LNCaP clone FGC (cell line): Measurements from ENCODE around the gene NMNAT3.

Source experiments
- DNase-seq: peaks from one replicate; pipeline ENCODE4 v3.0.0-alpha.2; 2011; ENCODE audit warnings: low read depth
- H3K4me3 ChIP-seq: 2 replicates; pipeline ENCODE4 v1.5.1; 2011; ENCODE audit warnings: mild to moderate bottlenecking, low read depth, low read length, control low read depth
- TF ChIP-seq, protein P1 (sequence below): IDR thresholded peaks from 2 replicates; pipeline ENCODE4 v1.5.1; 2012; ENCODE audit warnings: mild to moderate bottlenecking; ENCODE audit not compliant: control insufficient read depth, insufficient read depth; ENCODE audit errors: extremely low read depth

Gene NMNAT3

DNA sequence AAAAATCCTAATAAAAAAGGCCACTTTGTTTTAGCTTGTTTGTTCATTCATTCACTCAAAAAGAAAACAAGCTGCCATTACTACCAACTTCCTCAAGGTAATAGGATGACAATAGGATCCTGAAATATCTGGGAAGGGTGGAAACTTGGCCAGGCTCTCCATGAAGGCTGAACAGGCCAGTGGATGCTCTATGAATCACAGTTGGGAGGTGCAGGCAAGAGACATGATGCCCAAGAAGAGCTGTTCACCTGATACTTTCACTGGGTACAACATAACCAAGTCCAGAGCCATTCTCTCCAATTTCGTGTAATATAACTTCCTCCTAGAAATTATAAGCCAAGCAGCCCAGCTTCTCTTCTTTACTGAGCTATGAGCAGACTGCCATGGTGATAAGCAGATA, 37.3 kb downstream of the NMNAT3 start:
- no peak for DNase-seq
- TF ChIP-seq, protein P1, sequence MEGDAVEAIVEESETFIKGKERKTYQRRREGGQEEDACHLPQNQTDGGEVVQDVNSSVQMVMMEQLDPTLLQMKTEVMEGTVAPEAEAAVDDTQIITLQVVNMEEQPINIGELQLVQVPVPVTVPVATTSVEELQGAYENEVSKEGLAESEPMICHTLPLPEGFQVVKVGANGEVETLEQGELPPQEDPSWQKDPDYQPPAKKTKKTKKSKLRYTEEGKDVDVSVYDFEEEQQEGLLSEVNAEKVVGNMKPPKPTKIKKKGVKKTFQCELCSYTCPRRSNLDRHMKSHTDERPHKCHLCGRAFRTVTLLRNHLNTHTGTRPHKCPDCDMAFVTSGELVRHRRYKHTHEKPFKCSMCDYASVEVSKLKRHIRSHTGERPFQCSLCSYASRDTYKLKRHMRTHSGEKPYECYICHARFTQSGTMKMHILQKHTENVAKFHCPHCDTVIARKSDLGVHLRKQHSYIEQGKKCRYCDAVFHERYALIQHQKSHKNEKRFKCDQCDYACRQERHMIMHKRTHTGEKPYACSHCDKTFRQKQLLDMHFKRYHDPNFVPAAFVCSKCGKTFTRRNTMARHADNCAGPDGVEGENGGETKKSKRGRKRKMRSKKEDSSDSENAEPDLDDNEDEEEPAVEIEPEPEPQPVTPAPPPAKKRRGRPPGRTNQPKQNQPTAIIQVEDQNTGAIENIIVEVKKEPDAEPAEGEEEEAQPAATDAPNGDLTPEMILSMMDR, result no peak
- no peak overlapping the region for H3K4me3 ChIP-seq

DNA sequence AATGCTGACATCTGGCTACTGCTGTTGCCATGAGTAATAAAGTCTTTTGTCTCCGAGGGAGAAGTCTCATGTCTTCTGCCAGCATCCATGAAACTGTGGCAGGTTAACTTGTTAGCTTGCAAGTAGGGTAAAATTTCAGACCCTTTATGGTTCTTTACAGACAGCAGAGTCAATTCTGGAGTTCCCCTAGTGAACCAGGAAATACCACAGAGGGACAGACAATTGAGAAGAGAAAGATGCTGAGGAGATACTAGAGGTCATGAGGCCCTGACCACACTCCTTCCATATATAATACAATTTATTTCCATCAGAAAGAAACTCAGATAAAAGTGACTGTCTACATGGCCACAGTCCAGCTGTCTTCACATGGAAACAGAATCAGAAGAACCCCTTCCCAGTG, 38.1 kb downstream of the NMNAT3 start:
- H3K4me3 ChIP-seq, result no peak overlapping the region
- no peak for DNase-seq
- TF ChIP-seq, protein P1, result no peak

DNA sequence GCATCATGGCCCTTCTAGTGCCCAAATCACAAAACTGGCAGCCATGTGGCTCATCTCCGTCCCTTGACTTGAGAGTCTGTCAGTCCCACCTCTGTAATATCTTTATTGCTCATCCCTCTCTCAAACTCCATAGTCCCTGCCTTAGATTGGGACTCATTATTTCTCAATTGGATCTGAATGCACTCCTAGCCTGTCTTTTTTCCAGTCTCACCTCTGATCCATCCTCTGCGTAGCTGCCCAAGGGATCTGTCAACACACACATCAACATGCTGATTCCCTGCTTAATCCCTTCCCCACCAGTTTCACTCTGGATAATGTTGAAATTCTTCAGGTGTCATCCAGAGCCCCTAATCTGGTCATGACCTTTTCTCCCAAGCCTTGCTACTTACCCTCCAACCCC, 39.3 kb downstream of the NMNAT3 start:
- DNase-seq, result no peak
- no peak overlapping the region for H3K4me3 ChIP-seq
- TF ChIP-seq, protein P1, result no peak

DNA sequence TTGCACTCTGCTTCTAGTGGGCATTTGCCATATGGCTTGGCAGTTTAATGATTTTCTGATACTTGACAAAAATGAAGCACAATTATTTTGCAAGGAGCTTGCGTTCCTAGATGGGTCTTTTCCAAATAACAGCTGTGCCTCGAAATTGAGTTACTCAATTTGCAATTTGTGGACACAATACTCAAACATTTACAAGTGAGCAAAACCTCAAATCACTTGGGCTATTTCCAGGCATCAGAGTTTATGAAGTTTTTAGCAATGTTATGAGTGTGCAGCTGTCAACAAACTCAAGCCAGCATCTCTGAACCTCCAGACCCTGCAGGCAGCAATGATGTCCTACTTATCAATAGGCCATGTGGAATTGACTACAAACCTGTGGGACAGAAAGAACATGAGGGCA, 41.3 kb downstream of the NMNAT3 start:
- TF ChIP-seq, protein P1, result no peak
- H3K4me3 ChIP-seq, result no peak overlapping the region
- DNase-seq, result no peak

DNA sequence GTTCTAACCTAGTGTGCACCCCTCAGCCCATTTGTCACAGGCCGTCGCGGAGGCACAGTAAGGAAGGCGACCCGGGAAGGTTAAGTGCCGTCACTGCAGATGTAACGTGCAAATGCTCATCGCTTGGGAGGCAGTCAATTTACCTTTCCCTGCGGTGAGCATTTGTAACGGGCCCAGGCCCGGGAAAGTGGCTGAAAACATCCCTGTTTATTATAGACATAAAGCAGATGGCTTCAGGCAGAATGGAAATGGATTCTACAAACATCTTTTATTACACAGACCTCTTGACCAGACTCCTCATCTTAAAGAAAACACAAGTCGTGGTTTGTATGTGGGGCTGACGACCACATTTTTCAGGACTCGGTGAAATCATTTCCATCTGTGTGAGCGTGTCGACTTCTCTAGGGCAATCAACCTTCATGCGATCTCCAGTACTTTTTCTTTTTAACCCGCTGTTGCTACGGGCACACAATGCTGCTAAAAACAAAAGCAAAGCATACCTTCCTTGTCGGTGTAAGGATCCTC, 43.6 kb downstream of the NMNAT3 start:
- DNase-seq, result no peak
- H3K4me3 ChIP-seq, result no peak overlapping the region
- TF ChIP-seq, protein P1, result no peak

DNA sequence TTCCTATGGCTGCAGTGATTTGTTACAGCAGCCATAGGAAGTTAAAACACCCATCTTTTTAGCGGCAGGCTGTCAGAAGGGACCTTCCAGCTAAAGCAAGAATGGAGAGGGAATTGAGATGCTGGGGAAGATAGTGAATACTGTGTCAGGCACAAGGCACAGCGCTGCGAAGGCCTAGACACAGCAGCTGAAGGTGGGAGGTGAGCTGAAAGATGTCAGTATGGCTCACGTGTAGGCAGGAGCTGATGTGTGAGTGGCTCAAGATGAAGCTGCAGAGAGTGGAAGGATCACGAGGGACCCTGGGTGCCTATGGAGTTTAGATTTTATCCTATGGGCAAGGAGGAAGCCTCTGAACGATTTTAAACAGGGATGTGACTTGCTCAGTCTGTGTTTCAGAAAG, 44.3 kb downstream of the NMNAT3 start:
- no peak for DNase-seq
- TF ChIP-seq, protein P1, result no peak
- H3K4me3 ChIP-seq, result no peak overlapping the region

DNA sequence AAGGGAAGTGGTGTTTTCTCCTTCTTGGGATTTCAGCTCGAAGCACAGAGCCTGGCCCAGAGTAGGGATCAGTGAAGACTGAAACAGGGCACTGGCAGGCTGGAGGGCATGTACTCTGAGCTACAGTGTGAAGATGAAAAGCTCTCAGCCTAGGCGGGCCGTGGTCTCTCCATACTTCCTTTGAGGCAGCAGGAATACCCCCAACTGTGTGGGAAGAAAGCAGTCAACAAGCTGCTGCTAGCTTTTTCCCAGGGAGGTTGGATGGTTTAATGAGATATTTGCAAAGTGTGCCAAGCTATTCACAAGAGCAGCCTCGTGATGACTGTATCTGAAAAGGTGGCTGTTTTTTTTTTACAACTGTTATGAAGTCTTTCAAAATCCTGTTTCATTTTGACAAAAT, 47.2 kb downstream of the NMNAT3 start:
- H3K4me3 ChIP-seq, result no peak overlapping the region
- TF ChIP-seq, protein P1, result no peak
- DNase-seq, result no peak
